GM23338 (cell line): Measurements from ENCODE around the gene OR13C9. TPM values are rescaled to one million over a fixed set of nuclear protein-coding genes. Genes with fewer than 3 reads are reported as not detected.

Experiments
- ATAC-seq: fragments of 200-7000 bp; cut with Tn5 transposase; 3 replicates; pipeline ENCODE4 v1.9.1; 2020
- DNase-seq: peaks from one replicate; pipeline ENCODE4 v3.0.0-alpha.2; 2015; ENCODE audit warnings: low spot score
- H2AFZ ChIP-seq: fragments of 200-600 bp; sonication (generic); 2 replicates; pipeline ENCODE4 v1.8.0; 2016; ENCODE audit warnings: antibody characterized with exemption, mild to moderate bottlenecking, moderate library complexity
- H3F3A ChIP-seq: fragments of 200-600 bp; sonication (generic); replicated peaks from 2 replicates; pipeline ENCODE4 v1.8.0; 2017; ENCODE audit warnings: antibody characterized with exemption, mixed run types, low read depth
- H3K27ac ChIP-seq: fragments of 200-600 bp; sonication (generic); 2 replicates; pipeline ENCODE4 v1.6.1; 2016; ENCODE audit warnings: low read depth
- H3K27me3 ChIP-seq: fragments of 200-600 bp; sonication (generic); 2 replicates; pipeline ENCODE4 v1.8.0; 2016; ENCODE audit warnings: mild to moderate bottlenecking, mixed run types, moderate library complexity; ENCODE audit not compliant: insufficient read depth
- H3K36me3 ChIP-seq: fragments of 200-600 bp; sonication (generic); 2 replicates; pipeline ENCODE4 v1.8.0; 2016; ENCODE audit warnings: mild to moderate bottlenecking; ENCODE audit not compliant: insufficient read depth
- H3K4me1 ChIP-seq: fragments of 200-600 bp; sonication (generic); 2 replicates; pipeline ENCODE4 v1.8.0; 2016; ENCODE audit warnings: mild to moderate bottlenecking, moderate library complexity; ENCODE audit not compliant: insufficient read depth
- H3K4me2 ChIP-seq: fragments of 200-600 bp; sonication (generic); 2 replicates; pipeline ENCODE4 v1.7.1; 2017; ENCODE audit warnings: mixed run types
- H3K4me3 ChIP-seq: fragments of 200-600 bp; sonication (generic); 2 replicates; pipeline ENCODE4 v1.6.1; 2016; ENCODE audit warnings: mixed run types
- H3K79me2 ChIP-seq: fragments of 200-600 bp; sonication (generic); replicated peaks from 2 replicates; pipeline ENCODE4 v1.8.0; 2017; ENCODE audit warnings: mild to moderate bottlenecking; ENCODE audit not compliant: insufficient read depth
- H3K9me2 ChIP-seq: fragments of 200-600 bp; sonication (generic); 2 replicates; pipeline ENCODE4 v1.8.0; 2017; ENCODE audit not compliant: insufficient read depth
- H4K20me1 ChIP-seq: fragments of 200-600 bp; sonication (generic); replicated peaks from 2 replicates; pipeline ENCODE4 v1.8.0; 2017; ENCODE audit warnings: mild to moderate bottlenecking; ENCODE audit not compliant: insufficient read depth
- H3K27ac Mint-ChIP-seq: 2 replicates; pipeline ENCODE4 v1.8.0; 2020; ENCODE audit warnings: inconsistent platforms, mild to moderate bottlenecking, moderate library complexity, mixed read lengths
- H3K27me3 Mint-ChIP-seq: 3 replicates; pipeline ENCODE4 v1.8.0; 2022; ENCODE audit warnings: low read depth, mild to moderate bottlenecking, moderate library complexity, mixed read lengths, inconsistent platforms; ENCODE audit not compliant: insufficient read depth, poor library complexity
- H3K36me3 Mint-ChIP-seq: 3 replicates; pipeline ENCODE4 v1.8.0; 2021; ENCODE audit warnings: low read depth, mild to moderate bottlenecking, inconsistent platforms, moderate library complexity, mixed read lengths
- H3K4me1 Mint-ChIP-seq: 3 replicates; pipeline ENCODE4 v1.8.0; 2020; ENCODE audit warnings: mild to moderate bottlenecking, inconsistent platforms, mixed read lengths
- H3K4me3 Mint-ChIP-seq: 3 replicates; pipeline ENCODE4 v1.8.0; 2021; ENCODE audit warnings: moderate library complexity, mild to moderate bottlenecking, inconsistent platforms, mixed read lengths
- H3K9me3 Mint-ChIP-seq: 3 replicates; pipeline ENCODE4 v1.8.0; 2020; ENCODE audit warnings: moderate library complexity, mild to moderate bottlenecking, inconsistent platforms, mixed read lengths
- CREB1 ChIP-seq: fragments of 250-450 bp; sonication (Bioruptor Pico); IDR thresholded peaks from 2 replicates; pipeline ENCODE4 v1.5.0; 2020; ENCODE audit warnings: low read depth, mild to moderate bottlenecking, moderate library complexity
- EZH2 ChIP-seq: fragments of 200-600 bp; sonication (generic); IDR thresholded peaks from one replicate; pipeline ENCODE4 v1.8.0; 2017; ENCODE audit warnings: antibody characterized with exemption, mild to moderate bottlenecking, low read depth; ENCODE audit not compliant: unreplicated experiment
- JUNB ChIP-seq: IDR thresholded peaks from one replicate; pipeline ENCODE4 v1.6.1; 2016; ENCODE audit warnings: antibody characterized with exemption; ENCODE audit not compliant: unreplicated experiment
- NANOG ChIP-seq: IDR thresholded peaks from 2 replicates; pipeline ENCODE4 v1.6.1; 2016; ENCODE audit warnings: antibody characterized with exemption, borderline replicate concordance
- POLR2AphosphoS5 ChIP-seq: IDR thresholded peaks from 2 replicates; pipeline ENCODE4 v1.6.1; 2016; ENCODE audit warnings: antibody characterized with exemption, low read depth
- STAT1 ChIP-seq: IDR thresholded peaks from one replicate; pipeline ENCODE4 v1.6.1; 2016; ENCODE audit warnings: antibody characterized with exemption; ENCODE audit not compliant: unreplicated experiment
- polyA plus RNA-seq: library from polyadenylated mRNA; unstranded; fragments of >200 nt; fragmentation: Nextera tagmentation; extraction: Ambion mirVana; gene quantifications from 2 replicates; pipeline ENCODE4 v1.2.1, GENCODE V29; 2016
- total RNA-seq: library from RNA; depleted of rRNA; stranded (reverse); fragments of >200 nt; shearing (Covaris generic); gene quantifications from 2 replicates; pipeline ENCODE4 v1.2.3, GENCODE V29; 2014
- TF ChIP-seq, protein P1 (sequence below): IDR thresholded peaks from one replicate; pipeline ENCODE4 v1.6.1; 2018; ENCODE audit warnings: antibody characterized with exemption; ENCODE audit not compliant: unreplicated experiment
- TF ChIP-seq, protein P2 (sequence below): fragments of 250-450 bp; sonication (Bioruptor Pico); IDR thresholded peaks from 2 replicates; pipeline ENCODE4 v1.5.0; 2020; ENCODE audit warnings: mild to moderate bottlenecking, moderate library complexity

Gene OR13C9
- total and polyA plus RNA-seq, 2 experiments from 2014 or later, result not detected

DNA sequence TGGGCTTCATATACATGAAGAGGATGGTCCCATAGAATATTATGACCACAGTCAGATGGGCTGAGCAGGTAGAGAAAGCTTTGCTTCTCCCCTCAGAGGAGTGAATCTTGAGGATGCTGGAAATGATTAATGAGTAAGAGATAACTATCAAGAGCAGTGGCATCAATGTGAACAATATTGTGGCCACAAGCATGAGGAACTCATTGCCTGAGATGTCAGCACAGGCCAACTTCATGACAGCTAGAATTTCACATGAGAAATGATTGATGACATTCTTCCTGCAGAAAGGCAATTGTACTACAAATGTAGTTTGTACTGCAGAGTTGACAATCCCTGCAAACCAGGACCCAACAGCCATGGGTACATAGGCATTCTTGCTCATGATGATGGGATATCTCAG lies 586 bp downstream of the OR13C9 start:
- ATAC-seq (no peak), DNase-seq (no peak)
- Mint-ChIP-seq H3K4me1 (no peaks in the 10 kb centered on the region), H3K4me3 (no peak overlapping the region), H3K27ac (no peak overlapping the region), H3K9me3 (no peaks in the 10 kb centered on the region), H3K27me3 (no peaks in the 10 kb centered on the region), H3K36me3 (no peaks in the 10 kb centered on the region)
- H3K79me2 ChIP-seq, result no peaks in the 10 kb centered on the region
- no peak for TF ChIP-seq NANOG
- TF ChIP-seq, protein P1, sequence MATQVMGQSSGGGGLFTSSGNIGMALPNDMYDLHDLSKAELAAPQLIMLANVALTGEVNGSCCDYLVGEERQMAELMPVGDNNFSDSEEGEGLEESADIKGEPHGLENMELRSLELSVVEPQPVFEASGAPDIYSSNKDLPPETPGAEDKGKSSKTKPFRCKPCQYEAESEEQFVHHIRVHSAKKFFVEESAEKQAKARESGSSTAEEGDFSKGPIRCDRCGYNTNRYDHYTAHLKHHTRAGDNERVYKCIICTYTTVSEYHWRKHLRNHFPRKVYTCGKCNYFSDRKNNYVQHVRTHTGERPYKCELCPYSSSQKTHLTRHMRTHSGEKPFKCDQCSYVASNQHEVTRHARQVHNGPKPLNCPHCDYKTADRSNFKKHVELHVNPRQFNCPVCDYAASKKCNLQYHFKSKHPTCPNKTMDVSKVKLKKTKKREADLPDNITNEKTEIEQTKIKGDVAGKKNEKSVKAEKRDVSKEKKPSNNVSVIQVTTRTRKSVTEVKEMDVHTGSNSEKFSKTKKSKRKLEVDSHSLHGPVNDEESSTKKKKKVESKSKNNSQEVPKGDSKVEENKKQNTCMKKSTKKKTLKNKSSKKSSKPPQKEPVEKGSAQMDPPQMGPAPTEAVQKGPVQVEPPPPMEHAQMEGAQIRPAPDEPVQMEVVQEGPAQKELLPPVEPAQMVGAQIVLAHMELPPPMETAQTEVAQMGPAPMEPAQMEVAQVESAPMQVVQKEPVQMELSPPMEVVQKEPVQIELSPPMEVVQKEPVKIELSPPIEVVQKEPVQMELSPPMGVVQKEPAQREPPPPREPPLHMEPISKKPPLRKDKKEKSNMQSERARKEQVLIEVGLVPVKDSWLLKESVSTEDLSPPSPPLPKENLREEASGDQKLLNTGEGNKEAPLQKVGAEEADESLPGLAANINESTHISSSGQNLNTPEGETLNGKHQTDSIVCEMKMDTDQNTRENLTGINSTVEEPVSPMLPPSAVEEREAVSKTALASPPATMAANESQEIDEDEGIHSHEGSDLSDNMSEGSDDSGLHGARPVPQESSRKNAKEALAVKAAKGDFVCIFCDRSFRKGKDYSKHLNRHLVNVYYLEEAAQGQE, result no peak
- TF ChIP-seq CREB1 (CRISPR knock-in tag), result no peak
- TF ChIP-seq POLR2AphosphoS5, result no peak
- no peak for TF ChIP-seq STAT1
- TF ChIP-seq, protein P2, sequence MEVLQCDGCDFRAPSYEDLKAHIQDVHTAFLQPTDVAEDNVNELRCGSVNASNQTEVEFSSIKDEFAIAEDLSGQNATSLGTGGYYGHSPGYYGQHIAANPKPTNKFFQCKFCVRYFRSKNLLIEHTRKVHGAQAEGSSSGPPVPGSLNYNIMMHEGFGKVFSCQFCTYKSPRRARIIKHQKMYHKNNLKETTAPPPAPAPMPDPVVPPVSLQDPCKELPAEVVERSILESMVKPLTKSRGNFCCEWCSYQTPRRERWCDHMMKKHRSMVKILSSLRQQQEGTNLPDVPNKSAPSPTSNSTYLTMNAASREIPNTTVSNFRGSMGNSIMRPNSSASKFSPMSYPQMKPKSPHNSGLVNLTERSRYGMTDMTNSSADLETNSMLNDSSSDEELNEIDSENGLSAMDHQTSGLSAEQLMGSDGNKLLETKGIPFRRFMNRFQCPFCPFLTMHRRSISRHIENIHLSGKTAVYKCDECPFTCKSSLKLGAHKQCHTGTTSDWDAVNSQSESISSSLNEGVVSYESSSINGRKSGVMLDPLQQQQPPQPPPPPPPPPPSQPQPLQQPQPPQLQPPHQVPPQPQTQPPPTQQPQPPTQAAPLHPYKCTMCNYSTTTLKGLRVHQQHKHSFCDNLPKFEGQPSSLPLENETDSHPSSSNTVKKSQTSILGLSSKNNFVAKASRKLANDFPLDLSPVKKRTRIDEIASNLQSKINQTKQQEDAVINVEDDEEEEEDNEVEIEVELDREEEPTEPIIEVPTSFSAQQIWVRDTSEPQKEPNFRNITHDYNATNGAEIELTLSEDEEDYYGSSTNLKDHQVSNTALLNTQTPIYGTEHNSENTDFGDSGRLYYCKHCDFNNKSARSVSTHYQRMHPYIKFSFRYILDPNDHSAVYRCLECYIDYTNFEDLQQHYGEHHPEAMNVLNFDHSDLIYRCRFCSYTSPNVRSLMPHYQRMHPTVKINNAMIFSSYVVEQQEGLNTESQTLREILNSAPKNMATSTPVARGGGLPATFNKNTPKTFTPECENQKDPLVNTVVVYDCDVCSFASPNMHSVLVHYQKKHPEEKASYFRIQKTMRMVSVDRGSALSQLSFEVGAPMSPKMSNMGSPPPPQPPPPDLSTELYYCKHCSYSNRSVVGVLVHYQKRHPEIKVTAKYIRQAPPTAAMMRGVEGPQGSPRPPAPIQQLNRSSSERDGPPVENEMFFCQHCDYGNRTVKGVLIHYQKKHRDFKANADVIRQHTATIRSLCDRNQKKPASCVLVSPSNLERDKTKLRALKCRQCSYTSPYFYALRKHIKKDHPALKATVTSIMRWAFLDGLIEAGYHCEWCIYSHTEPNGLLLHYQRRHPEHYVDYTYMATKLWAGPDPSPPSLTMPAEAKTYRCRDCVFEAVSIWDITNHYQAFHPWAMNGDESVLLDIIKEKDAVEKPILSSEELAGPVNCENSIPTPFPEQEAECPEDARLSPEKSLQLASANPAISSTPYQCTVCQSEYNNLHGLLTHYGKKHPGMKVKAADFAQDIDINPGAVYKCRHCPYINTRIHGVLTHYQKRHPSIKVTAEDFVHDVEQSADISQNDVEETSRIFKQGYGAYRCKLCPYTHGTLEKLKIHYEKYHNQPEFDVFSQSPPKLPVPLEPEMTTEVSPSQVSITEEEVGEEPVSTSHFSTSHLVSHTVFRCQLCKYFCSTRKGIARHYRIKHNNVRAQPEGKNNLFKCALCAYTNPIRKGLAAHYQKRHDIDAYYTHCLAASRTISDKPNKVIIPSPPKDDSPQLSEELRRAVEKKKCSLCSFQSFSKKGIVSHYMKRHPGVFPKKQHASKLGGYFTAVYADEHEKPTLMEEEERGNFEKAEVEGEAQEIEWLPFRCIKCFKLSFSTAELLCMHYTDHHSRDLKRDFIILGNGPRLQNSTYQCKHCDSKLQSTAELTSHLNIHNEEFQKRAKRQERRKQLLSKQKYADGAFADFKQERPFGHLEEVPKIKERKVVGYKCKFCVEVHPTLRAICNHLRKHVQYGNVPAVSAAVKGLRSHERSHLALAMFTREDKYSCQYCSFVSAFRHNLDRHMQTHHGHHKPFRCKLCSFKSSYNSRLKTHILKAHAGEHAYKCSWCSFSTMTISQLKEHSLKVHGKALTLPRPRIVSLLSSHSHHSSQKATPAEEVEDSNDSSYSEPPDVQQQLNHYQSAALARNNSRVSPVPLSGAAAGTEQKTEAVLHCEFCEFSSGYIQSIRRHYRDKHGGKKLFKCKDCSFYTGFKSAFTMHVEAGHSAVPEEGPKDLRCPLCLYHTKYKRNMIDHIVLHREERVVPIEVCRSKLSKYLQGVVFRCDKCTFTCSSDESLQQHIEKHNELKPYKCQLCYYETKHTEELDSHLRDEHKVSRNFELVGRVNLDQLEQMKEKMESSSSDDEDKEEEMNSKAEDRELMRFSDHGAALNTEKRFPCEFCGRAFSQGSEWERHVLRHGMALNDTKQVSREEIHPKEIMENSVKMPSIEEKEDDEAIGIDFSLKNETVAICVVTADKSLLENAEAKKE (CRISPR knock-in tag), result no peak
- no peak for TF ChIP-seq EZH2
- no peak for TF ChIP-seq JUNB
- no peak overlapping the region for H3K4me2 ChIP-seq
- H4K20me1 ChIP-seq, result no peaks in the 10 kb centered on the region
- H3K27me3 ChIP-seq, result no peaks in the 10 kb centered on the region
- H2AFZ ChIP-seq, result no peak overlapping the region
- H3K4me1 ChIP-seq, result no peaks in the 10 kb centered on the region
- H3K4me3 ChIP-seq, result no peak overlapping the region
- no peaks in the 10 kb centered on the region for H3K9me2 ChIP-seq
- no peak overlapping the region for H3K27ac ChIP-seq
- no peaks in the 10 kb centered on the region for H3K36me3 ChIP-seq
- H3F3A ChIP-seq, result no peaks in the 10 kb centered on the region
